Measurements from ENCODE around the gene FBLN1. TPM values are rescaled to one million over a fixed set of nuclear protein-coding genes. Genes with fewer than 3 reads are reported as not detected.

FBLN1 gene
- 100 to 1,000 TPM in 1 of 10 donors, 10 to 100 TPM in 9; 31.3 to 126 (median 51.0) TPM for total RNA-seq
- 10 to 100 TPM; 36.4 to 77.0 TPM for polyA plus RNA-seq
- long read RNA-seq, donor 1, transcript FBLN1-201 (15 exons, 2,251 nt): minor isoform, 40 of 135 reads
- long read RNA-seq, donor 1, transcript FBLN1-202 (17 exons, 2,896 nt): major isoform, 67 of 135 reads
- long read RNA-seq, donor 1, partial matches to known transcripts: 24 of 135 reads
- long read RNA-seq, donor 1, other reads (novel, unspliced or antisense): 3 of 135 reads
- long read RNA-seq, donor 2, transcript FBLN1-201 (15 exons, 2,251 nt): minor isoform, 36 of 140 reads
- long read RNA-seq, donor 2, transcript FBLN1-202 (17 exons, 2,896 nt): major isoform, 65 of 140 reads
- long read RNA-seq, donor 2, partial matches to known transcripts: 26 of 140 reads
- long read RNA-seq, donor 2, other reads (novel, unspliced or antisense): 13 of 140 reads
- long read RNA-seq, donor 3, transcript FBLN1-201 (15 exons, 2,251 nt): minor isoform, 52 of 147 reads
- long read RNA-seq, donor 3, transcript FBLN1-202 (17 exons, 2,896 nt): major isoform, 68 of 147 reads
- long read RNA-seq, donor 3, partial matches to known transcripts: 20 of 147 reads
- long read RNA-seq, donor 3, other reads (novel, unspliced or antisense): 7 of 147 reads

DNA sequence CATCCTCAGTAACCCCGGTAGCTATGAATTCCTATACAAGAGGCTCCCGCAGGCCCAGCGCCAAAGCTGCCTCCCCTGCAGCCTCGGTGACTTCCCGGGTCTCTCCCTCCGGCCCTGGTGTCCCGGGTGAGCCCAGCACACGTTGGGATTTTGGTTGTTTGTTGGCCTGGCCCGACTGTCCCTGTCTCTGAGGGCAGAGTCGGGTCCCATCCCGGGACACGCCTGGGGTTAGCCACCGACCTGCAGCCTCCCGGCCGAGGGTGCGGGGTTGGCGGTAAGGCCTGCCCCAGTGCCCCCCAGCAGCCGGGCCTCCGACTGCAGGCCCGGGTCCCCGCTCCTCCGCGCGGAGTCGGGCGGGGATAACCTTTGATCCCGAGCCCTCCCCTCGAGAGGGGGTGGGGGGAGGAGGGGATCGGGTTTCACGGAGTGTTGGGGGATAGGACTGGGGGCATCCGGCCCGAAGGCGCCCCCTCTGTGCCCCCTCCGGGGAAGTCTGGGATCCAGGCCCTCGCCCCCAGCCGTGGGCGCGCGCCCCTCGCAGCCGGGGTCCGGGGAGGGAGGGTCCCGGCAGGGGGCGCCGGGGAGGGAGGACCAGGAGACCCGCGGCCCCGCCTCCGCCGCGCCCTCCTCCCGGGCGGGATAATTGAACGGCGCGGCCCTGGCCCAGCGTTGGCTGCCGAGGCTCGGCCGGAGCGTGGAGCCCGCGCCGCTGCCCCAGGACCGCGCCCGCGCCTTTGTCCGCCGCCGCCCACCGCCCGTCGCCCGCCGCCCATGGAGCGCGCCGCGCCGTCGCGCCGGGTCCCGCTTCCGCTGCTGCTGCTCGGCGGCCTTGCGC lies at the start of gene FBLN1:
TSS of gene FBLN1 (plus strand) at position 669 of the 835 bp plus-strand sequence. CDS start at position 772, 103 bp downstream.
- Histone ChIP-seq H3K4me1 (peaks cover 0 to 49% (median 12%) of the 10 kb centered on the region in 9 donors), H3K27ac (peak within 1 kb of the TSS; percentile 0 to 82 (median 71)), H3K9me3 (no peaks in the 10 kb centered on the region), H3K4me3 (peak within 1 kb of the TSS; percentile 22 to 64 (median 54)), H3K36me3 (no peaks in the 10 kb centered on the region), H3K27me3 (peaks cover 8 to 59% (median 40%) of the 10 kb centered on the region in 7 donors)
- TF ChIP-seq, protein P1, sequence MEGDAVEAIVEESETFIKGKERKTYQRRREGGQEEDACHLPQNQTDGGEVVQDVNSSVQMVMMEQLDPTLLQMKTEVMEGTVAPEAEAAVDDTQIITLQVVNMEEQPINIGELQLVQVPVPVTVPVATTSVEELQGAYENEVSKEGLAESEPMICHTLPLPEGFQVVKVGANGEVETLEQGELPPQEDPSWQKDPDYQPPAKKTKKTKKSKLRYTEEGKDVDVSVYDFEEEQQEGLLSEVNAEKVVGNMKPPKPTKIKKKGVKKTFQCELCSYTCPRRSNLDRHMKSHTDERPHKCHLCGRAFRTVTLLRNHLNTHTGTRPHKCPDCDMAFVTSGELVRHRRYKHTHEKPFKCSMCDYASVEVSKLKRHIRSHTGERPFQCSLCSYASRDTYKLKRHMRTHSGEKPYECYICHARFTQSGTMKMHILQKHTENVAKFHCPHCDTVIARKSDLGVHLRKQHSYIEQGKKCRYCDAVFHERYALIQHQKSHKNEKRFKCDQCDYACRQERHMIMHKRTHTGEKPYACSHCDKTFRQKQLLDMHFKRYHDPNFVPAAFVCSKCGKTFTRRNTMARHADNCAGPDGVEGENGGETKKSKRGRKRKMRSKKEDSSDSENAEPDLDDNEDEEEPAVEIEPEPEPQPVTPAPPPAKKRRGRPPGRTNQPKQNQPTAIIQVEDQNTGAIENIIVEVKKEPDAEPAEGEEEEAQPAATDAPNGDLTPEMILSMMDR (IDR thresholded peaks at IDR 0.05): peak in 6 of 9 donors; percentile 9 to 44 (median 32)
- intact Hi-C loops (cut with DNase I): no loop called here
- peak; percentile 34 to 78 (median 51) for ATAC-seq
- 3 to 4% methylated on average over 44 to 88 of the region's 89 CpGs for WGBS, 2 donors
- peak; percentile 53 to 64 for DNase-seq

- ATAC-seq (no peak), DNase-seq (no peak)
- intact Hi-C loops (cut with DNase I): no loop called here
- TF ChIP-seq, protein P1 (IDR thresholded peaks at IDR 0.05): no peak
- peaks cover 0 to 24% (median 0%) of the 10 kb centered on the region in 7 donors for H3K27me3 ChIP-seq
- H3K9me3 ChIP-seq: no peaks in the 10 kb centered on the region
- H3K4me3 ChIP-seq: no peak overlapping the region
- H3K4me1 ChIP-seq: peaks cover 0 to 20% (median 3%) of the 10 kb centered on the region in 9 donors
- H3K27ac ChIP-seq: no peak overlapping the region
- H3K36me3 ChIP-seq: no peaks in the 10 kb centered on the region
- 95 to 99% methylated on average over 6 of the region's 6 CpGs for WGBS, 2 donors
Measured at GRCh38 chr22:45453764-45454163, 48.9 kb upstream of the FBLN1 start.

DNA sequence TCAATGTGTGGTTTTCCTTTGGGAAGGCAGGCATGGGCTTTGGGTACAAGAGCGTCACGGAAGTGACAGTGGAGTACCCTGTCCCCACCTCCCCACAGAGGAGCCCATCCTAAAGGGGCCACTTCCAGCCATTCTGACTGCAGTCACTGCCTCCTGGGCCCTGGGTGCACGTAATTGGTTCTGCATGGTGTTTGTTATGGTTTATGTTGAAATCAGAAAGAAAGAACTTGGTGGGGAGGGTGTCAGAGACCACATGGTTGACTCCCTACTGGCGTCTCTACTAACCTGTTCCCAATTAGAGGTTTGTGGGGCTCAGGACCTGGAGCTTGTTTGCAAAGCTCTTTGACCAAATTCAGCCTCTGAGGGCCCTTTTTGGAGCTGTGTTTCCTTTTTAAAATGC lies 48.4 kb upstream of the FBLN1 start:
- TF ChIP-seq, protein P1 (IDR thresholded peaks at IDR 0.05): no peak
- Histone ChIP-seq H3K27me3 (peaks cover 0 to 24% (median 0%) of the 10 kb centered on the region in 7 donors), H3K36me3 (no peaks in the 10 kb centered on the region), H3K4me1 (peaks cover 0 to 19% (median 3%) of the 10 kb centered on the region in 9 donors), H3K4me3 (no peak overlapping the region), H3K9me3 (no peaks in the 10 kb centered on the region), H3K27ac (no peak overlapping the region)
- DNase-seq (no peak), ATAC-seq (no peak)
- 85% methylated on average over 4 of the region's 4 CpGs for whole genome bisulfite sequencing, 2 donors
- intact Hi-C loops (cut with DNase I): no loop called here

GRCh38 chr22:45455212-45455611 lies 47.5 kb upstream of the FBLN1 start:
- Histone ChIP-seq H3K27me3 (peaks cover 0 to 17% (median 0%) of the 10 kb centered on the region in 7 donors), H3K36me3 (no peaks in the 10 kb centered on the region), H3K27ac (no peak overlapping the region), H3K4me1 (peaks cover 0 to 27% (median 8%) of the 10 kb centered on the region in 9 donors), H3K4me3 (no peak overlapping the region), H3K9me3 (no peaks in the 10 kb centered on the region)
- DNase-seq: no peak
- 61 to 67% methylated on average over 14 of the region's 14 CpGs for WGBS, 2 donors
- no peak for ATAC-seq
- intact Hi-C loops (cut with DNase I): no loop called here
- TF ChIP-seq, protein P1 (IDR thresholded peaks at IDR 0.05): no peak

All from heart right ventricle (tissue), 16 donors.